ENCODE measurements around the gene NLRP13. TPM values are rescaled to one million over a fixed set of nuclear protein-coding genes. Genes with fewer than 3 reads are reported as not detected.
"Not testable (repeated sequence)": the region's sequence is repeated elsewhere in the genome, so short reads cannot be mapped to it uniquely, and the experiment has no call there.

Gene NLRP13
- total RNA-seq, 1 donor from 2014 or later: not detected

DNA sequence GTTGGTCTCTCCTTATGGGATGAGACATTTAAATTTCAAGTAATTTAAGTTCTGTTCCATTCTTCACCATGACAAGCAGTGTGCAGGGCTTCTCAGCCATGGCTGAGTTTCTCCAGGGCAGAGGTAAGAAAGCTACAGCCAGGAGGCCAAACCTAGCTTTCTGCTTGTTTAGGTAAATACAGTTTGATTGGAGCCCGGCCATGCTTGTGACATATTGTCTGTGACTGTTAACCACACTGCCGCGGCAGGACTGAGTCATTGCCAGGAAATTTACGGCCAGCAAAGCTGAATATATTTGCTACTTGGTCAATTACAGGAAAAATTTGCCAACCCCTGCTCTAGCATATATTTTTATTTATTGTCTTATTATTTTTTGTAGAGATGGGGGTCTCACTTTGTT is 26.2 kb upstream of the NLRP13 start:
- no peak overlapping the region for H3K4me3 Mint-ChIP-seq
- H3K27ac Mint-ChIP-seq (ENCODE audit: unreplicated experiment): no peak overlapping the region
- DNase-seq (ENCODE audit: low read depth, low spot score): no peak
- no peaks in the 10 kb centered on the region for H3K4me1 Mint-ChIP-seq
- H3K27me3 Mint-ChIP-seq (ENCODE audit: low read depth): no peaks in the 10 kb centered on the region
- H3K9me3 Mint-ChIP-seq: peaks cover 9% of the 10 kb centered on the region
- TF ChIP-seq, protein P1, sequence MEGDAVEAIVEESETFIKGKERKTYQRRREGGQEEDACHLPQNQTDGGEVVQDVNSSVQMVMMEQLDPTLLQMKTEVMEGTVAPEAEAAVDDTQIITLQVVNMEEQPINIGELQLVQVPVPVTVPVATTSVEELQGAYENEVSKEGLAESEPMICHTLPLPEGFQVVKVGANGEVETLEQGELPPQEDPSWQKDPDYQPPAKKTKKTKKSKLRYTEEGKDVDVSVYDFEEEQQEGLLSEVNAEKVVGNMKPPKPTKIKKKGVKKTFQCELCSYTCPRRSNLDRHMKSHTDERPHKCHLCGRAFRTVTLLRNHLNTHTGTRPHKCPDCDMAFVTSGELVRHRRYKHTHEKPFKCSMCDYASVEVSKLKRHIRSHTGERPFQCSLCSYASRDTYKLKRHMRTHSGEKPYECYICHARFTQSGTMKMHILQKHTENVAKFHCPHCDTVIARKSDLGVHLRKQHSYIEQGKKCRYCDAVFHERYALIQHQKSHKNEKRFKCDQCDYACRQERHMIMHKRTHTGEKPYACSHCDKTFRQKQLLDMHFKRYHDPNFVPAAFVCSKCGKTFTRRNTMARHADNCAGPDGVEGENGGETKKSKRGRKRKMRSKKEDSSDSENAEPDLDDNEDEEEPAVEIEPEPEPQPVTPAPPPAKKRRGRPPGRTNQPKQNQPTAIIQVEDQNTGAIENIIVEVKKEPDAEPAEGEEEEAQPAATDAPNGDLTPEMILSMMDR (conservative IDR thresholded peaks at IDR 0.05): no peak
- H3K36me3 Mint-ChIP-seq (ENCODE audit: low read depth): no peaks in the 10 kb centered on the region

DNA sequence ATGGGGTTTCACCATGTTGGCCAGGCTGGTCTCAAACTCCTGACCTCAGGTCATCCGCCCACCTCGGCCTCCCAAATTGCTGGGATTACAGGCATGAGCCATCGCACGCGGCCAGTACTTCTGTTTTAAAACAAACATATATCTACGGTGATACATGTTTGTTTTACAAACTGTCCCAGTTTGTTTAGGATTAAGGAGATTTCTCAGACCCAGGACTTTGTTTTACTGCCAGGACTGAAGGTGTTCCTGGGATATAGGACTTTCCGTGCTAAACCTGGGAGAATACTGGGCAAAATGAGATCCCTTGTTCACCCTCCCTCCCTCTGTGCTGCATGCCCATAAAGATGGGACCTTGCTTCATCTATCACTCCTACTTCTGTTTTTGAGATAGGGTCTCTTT is 24.3 kb upstream of the NLRP13 start:
- Mint-ChIP-seq H3K9me3 (peaks cover 13% of the 10 kb centered on the region), H3K27me3 (ENCODE audit: low read depth) (no peaks in the 10 kb centered on the region), H3K4me1 (no peaks in the 10 kb centered on the region), H3K27ac (ENCODE audit: unreplicated experiment) (no peak overlapping the region), H3K4me3 (no peak overlapping the region), H3K36me3 (ENCODE audit: low read depth) (no peaks in the 10 kb centered on the region)
- no peak for DNase-seq (ENCODE audit: low read depth, low spot score)
- TF ChIP-seq, protein P1 (conservative IDR thresholded peaks at IDR 0.05): no peak

DNA sequence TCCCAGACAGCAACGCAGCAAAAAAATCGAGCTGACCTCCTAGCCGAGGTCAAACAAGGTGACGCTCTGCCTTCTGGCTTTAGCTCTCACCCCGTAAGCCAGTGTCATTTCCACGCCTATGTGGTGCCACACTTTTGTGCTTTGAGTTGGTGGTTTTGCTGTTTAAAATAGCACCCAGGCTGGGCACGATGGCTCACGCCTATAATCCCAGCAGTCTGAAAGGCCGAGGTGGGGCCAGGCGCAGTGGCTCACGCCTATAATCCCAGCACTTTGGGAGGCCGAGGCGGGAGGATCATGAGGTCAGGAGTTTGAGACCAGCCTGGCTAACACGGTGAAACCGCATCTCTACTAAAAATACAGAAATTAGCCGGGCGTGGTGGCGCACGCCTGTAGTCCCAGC is 18.4 kb upstream of the NLRP13 start:
- H3K4me1 Mint-ChIP-seq; H3K27ac Mint-ChIP-seq (ENCODE audit: unreplicated experiment); DNase-seq (ENCODE audit: low read depth, low spot score); H3K36me3 Mint-ChIP-seq (ENCODE audit: low read depth); H3K4me3 Mint-ChIP-seq; H3K27me3 Mint-ChIP-seq (ENCODE audit: low read depth): not testable (repeated sequence)
- H3K9me3 Mint-ChIP-seq: peaks cover 13% of the 10 kb centered on the region

DNA sequence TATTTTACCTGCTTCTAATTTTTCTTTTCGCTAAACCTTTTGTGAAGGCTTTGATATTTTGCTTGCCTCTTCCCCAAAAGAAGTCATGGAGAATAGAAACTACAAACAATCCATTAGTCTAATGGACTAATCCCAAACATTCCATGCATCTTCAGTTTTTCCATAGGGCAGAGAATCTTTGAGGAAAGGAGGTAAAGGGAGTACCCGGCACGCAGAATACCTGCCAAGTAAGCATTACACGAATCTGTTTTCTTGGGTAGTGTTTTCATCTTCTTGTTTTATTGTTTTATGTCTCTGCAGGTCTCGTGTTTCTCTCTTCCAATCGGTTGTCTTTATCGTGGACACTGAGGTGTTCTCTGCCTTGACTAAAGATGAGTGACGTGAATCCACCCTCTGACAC is 15.4 kb upstream of the NLRP13 start, which contains the start of gene NLRP8:
Gene NLRP8 (plus strand): TSS at position 301 of the 400 bp plus-strand sequence.
- Mint-ChIP-seq H3K4me3 (no peak within 1 kb of the TSS), H3K27me3 (ENCODE audit: low read depth) (no peaks in the 10 kb centered on the region), H3K27ac (ENCODE audit: unreplicated experiment) (no peak within 1 kb of the TSS), H3K4me1 (no peaks in the 10 kb centered on the region), H3K9me3 (peaks cover 15% of the 10 kb centered on the region), H3K36me3 (ENCODE audit: low read depth) (peaks cover 10% of the 10 kb centered on the region)
- DNase-seq (ENCODE audit: low read depth, low spot score): no peak
- TF ChIP-seq, protein P1 (conservative IDR thresholded peaks at IDR 0.05): no peak

DNA sequence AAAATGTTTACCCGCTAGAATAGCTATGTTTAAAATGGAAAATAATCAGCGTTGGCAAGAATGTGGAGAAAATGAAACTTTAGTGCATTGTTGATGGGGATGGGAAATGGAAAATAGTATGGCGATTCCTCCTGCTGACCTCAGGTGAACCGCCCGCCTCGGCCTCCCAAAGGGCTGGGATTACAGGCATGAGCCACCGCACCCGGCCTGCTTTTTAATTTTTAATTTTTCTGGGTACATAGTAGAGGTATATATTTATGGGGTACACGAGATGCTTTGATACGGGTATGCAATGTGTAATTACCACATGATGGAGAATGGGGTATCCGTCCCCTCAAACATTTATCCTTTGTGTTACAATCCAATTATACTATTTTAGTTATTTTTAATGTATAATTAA is 8.2 kb upstream of the NLRP13 start:
- TF ChIP-seq, protein P1 (conservative IDR thresholded peaks at IDR 0.05): no peak
- Mint-ChIP-seq H3K27me3 (ENCODE audit: low read depth) (no peaks in the 10 kb centered on the region), H3K27ac (ENCODE audit: unreplicated experiment) (no peak overlapping the region), H3K9me3 (peaks cover 19% of the 10 kb centered on the region), H3K4me1 (no peaks in the 10 kb centered on the region), H3K36me3 (ENCODE audit: low read depth) (peaks cover 10% of the 10 kb centered on the region), H3K4me3 (no peak overlapping the region)
- no peak for DNase-seq (ENCODE audit: low read depth, low spot score)

DNA sequence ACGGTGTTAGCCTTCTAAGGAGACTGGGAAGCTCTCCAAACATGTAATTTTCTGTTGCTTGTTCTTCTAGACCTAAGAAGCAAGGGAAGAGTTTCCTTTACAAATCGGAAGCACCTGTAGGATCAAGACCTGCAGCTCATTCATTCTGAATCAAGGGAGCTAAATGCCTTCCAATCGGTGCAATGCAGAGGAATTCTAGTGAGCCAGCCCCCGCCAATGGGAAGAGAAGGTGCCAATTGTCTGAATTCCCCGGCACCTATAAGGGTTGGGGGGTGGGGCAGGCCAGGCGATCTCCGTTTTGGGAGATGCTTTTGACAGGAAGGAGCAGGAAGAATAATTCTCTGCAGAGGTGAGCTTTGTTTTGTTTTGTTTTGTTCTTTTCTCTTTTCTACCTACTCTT is 7.1 kb upstream of the NLRP13 start:
- DNase-seq (ENCODE audit: low read depth, low spot score): no peak
- Mint-ChIP-seq H3K36me3 (ENCODE audit: low read depth) (peaks cover 16% of the 10 kb centered on the region), H3K9me3 (peaks cover 26% of the 10 kb centered on the region)

More for the DNA sequence above, 7.1 kb upstream of the NLRP13 start:
- no peaks in the 10 kb centered on the region for H3K27me3 Mint-ChIP-seq (ENCODE audit: low read depth)
- H3K4me3 Mint-ChIP-seq: no peak overlapping the region
- H3K4me1 Mint-ChIP-seq: no peaks in the 10 kb centered on the region
- H3K27ac Mint-ChIP-seq (ENCODE audit: unreplicated experiment): no peak overlapping the region
- TF ChIP-seq, protein P1 (conservative IDR thresholded peaks at IDR 0.05): no peak

Data from neural crest cell (in vitro differentiated cells).